HEK293 (cell line): Measurements from ENCODE around the gene CLCA1.

Source experiments
- CTCF ChIP-seq: fragments of 450-650 bp; formaldehyde crosslinking; IDR thresholded peaks from 2 replicates; pipeline ENCODE4 v1.5.1; 2016; ENCODE audit warnings: missing biosample characterization, missing genetic modification characterization
- KLF1 ChIP-seq: fragments of 450-650 bp; formaldehyde crosslinking; IDR thresholded peaks from 2 replicates; pipeline ENCODE4 v1.5.1; 2016; ENCODE audit warnings: missing biosample characterization, missing genetic modification characterization
- REST ChIP-seq: fragments of 450-650 bp; formaldehyde crosslinking; IDR thresholded peaks from 2 replicates; pipeline ENCODE4 v1.5.1; 2016; ENCODE audit warnings: missing biosample characterization, missing genetic modification characterization
- SP2 ChIP-seq: fragments of 450-650 bp; formaldehyde crosslinking; IDR thresholded peaks from 2 replicates; pipeline ENCODE4 v1.5.1; 2016; ENCODE audit warnings: missing biosample characterization, missing genetic modification characterization
- ZNF121 ChIP-seq: fragments of 450-650 bp; formaldehyde crosslinking; IDR thresholded peaks from 2 replicates; pipeline ENCODE4 v1.5.1; 2016; ENCODE audit warnings: missing biosample characterization, missing genetic modification characterization
- ZNF23 ChIP-seq: fragments of 450-650 bp; formaldehyde crosslinking; IDR thresholded peaks from 2 replicates; pipeline ENCODE4 v1.5.1; 2016; ENCODE audit warnings: missing biosample characterization, missing genetic modification characterization, borderline replicate concordance

- no peak for TF ChIP-seq ZNF23 (tag by site-specific recombination)
- TF ChIP-seq ZNF121 = no peak
- no peak for TF ChIP-seq REST (tag by site-specific recombination)
- no peak for TF ChIP-seq CTCF
- no peak for TF ChIP-seq SP2 (tag by site-specific recombination)
- no peak for TF ChIP-seq KLF1
These were observed 52.8 kb downstream of the CLCA1 start for GRCh38 chr1:86521522-86521891.
